Liver (tissue), 9 donors: ENCODE measurements around the gene PARP9. TPM values are rescaled to one million over a fixed set of nuclear protein-coding genes. Genes with fewer than 3 reads are reported as not detected.

Experiments used
- DNase-seq: peaks from one replicate; pipeline ENCODE4 v3.0.0-alpha.2; 2017; ENCODE audit warnings: low spot score
- H3K27ac ChIP-seq, 2 donors: one replicate each; pipeline ENCODE4 v1.7.0; 2013; ENCODE audit warnings: inconsistent platforms in 2 of 2, low read length in 2 of 2, control low read depth in 1 of 2, low read depth in 1 of 2, mild to moderate bottlenecking in 1 of 2
- H3K27me3 ChIP-seq, 4 donors: one replicate each; pipeline versions ENCODE4 v1.6.1 to v1.7.0; 2013; ENCODE audit warnings: low read length in 3 of 4, inconsistent platforms in 1 of 4, mild to moderate bottlenecking in 1 of 4, moderate library complexity in 1 of 4; ENCODE audit not compliant: control insufficient read depth in 4 of 4, insufficient read depth in 4 of 4
- H3K36me3 ChIP-seq, 4 donors: one replicate each; pipeline versions ENCODE4 v1.6.1 to v1.7.0; 2013; ENCODE audit warnings: low read length in 3 of 4, mild to moderate bottlenecking in 3 of 4, low read depth in 1 of 4, moderate library complexity in 1 of 4; ENCODE audit not compliant: control insufficient read depth in 4 of 4, insufficient read depth in 3 of 4
- H3K4me1 ChIP-seq, 4 donors: one replicate each; pipeline versions ENCODE4 v1.6.1 to v1.7.0; 2013; ENCODE audit warnings: low read length in 3 of 4, mild to moderate bottlenecking in 3 of 4, moderate library complexity in 1 of 4; ENCODE audit not compliant: control insufficient read depth in 4 of 4, insufficient read depth in 4 of 4
- H3K4me3 ChIP-seq, 3 donors: one replicate each; pipeline versions ENCODE4 v1.6.1 to v1.7.0; 2013; ENCODE audit warnings: low read length in 3 of 3, control low read depth in 1 of 3, low read depth in 1 of 3, mild to moderate bottlenecking in 1 of 3
- H3K9ac ChIP-seq, 2 donors: one replicate each; pipeline ENCODE4 v1.7.0; 2013; ENCODE audit warnings: low read length in 2 of 2, mild to moderate bottlenecking in 2 of 2, moderate library complexity in 2 of 2, control low read depth in 1 of 2, low read depth in 1 of 2
- H3K9me3 ChIP-seq, 4 donors: one replicate each; pipeline versions ENCODE4 v1.6.1 to v1.7.0; 2013; ENCODE audit warnings: low read length in 3 of 4; ENCODE audit not compliant: control insufficient read depth in 4 of 4
- ATF3 ChIP-seq: IDR thresholded peaks from 2 replicates; pipeline ENCODE4 v1.6.1; 2016; ENCODE audit warnings: antibody characterized with exemption
- CTCF ChIP-seq: fragments of 150-350 bp; IDR thresholded peaks from 2 replicates; pipeline ENCODE4 v1.5.1; 2017; ENCODE audit warnings: improper control_type of control experiment, low read depth, low read length; ENCODE audit not compliant: missing input control
- EGR1 ChIP-seq, 2 donors: IDR thresholded peaks; 2 replicates each; pipeline ENCODE4 v1.6.1; 2016 to 2018; ENCODE audit warnings: antibody characterized with exemption in 2 of 2, low read depth in 2 of 2
- FOXA2 ChIP-seq: IDR thresholded peaks from 2 replicates; pipeline ENCODE4 v1.6.1; 2016; ENCODE audit warnings: antibody characterized with exemption
- GABPA ChIP-seq, 2 donors: IDR thresholded peaks in 1 of 2; conservative IDR thresholded peaks in 1 of 2; 2 replicates each; pipeline ENCODE4 v1.6.1; 2016; ENCODE audit warnings: antibody characterized with exemption in 2 of 2, mild to moderate bottlenecking in 1 of 2, moderate library complexity in 1 of 2
- HNF4A ChIP-seq, 2 donors: conservative IDR thresholded peaks; 2 replicates each; pipeline ENCODE4 v1.6.1; 2016; ENCODE audit warnings: antibody characterized with exemption in 2 of 2, mild to moderate bottlenecking in 2 of 2
- HNF4G ChIP-seq: IDR thresholded peaks from 2 replicates; pipeline ENCODE4 v1.6.1; 2016; ENCODE audit warnings: antibody characterized with exemption
- JUND ChIP-seq, 2 donors: IDR thresholded peaks; 2 replicates each; pipeline ENCODE4 v1.6.1; 2016; ENCODE audit warnings: antibody characterized with exemption in 2 of 2
- MAX ChIP-seq: IDR thresholded peaks from 2 replicates; pipeline ENCODE4 v1.6.1; 2016; ENCODE audit warnings: antibody characterized with exemption
- NR2F2 ChIP-seq: IDR thresholded peaks from 2 replicates; pipeline ENCODE4 v1.6.1; 2016; ENCODE audit warnings: antibody characterized with exemption
- REST ChIP-seq: IDR thresholded peaks from 2 replicates; pipeline ENCODE4 v1.6.1; 2016; ENCODE audit warnings: antibody characterized with exemption, mild to moderate bottlenecking
- RXRA ChIP-seq, 2 donors: IDR thresholded peaks; 2 replicates each; pipeline ENCODE4 v1.6.1; 2017 to 2018; ENCODE audit warnings: antibody characterized with exemption in 2 of 2, mild to moderate bottlenecking in 1 of 2
- SP1 ChIP-seq: IDR thresholded peaks from 2 replicates; pipeline ENCODE4 v1.6.1; 2018; ENCODE audit warnings: antibody characterized with exemption, mild to moderate bottlenecking
- TAF1 ChIP-seq: conservative IDR thresholded peaks from 2 replicates; pipeline ENCODE4 v1.6.1; 2016; ENCODE audit warnings: antibody characterized with exemption, mild to moderate bottlenecking
- YY1 ChIP-seq: IDR thresholded peaks from 2 replicates; pipeline ENCODE4 v1.6.1; 2016; ENCODE audit warnings: antibody characterized with exemption, mild to moderate bottlenecking
- WGBS: extraction: QIAGEN DNeasy Blood & Tissue Kit; methylation state at CpG from one replicate; pipeline ENCODE4 v1.1.7; 2013; 5-methylcytosine and 5-hydroxymethylcytosine counted together
- polyA plus RNA-seq, 2 donors: library from polyadenylated mRNA; stranded (reverse) in 1 of 2; unstranded in 1 of 2; fragments of 200-250 nt in 1 of 2; fragments of >200 nt in 1 of 2; fragmentation: Nextera tagmentation in 1 of 2; extraction: Ambion mirVana in 1 of 2; gene quantifications; one replicate each; pipeline versions ENCODE4 v1.2.1 to v1.2.3, GENCODE V29; 2013 to 2015
- total RNA-seq, 2 donors: library from RNA; depleted of rRNA; stranded (reverse); fragments of >200 nt; gene quantifications; one replicate each; pipeline ENCODE4 v1.2.3, GENCODE V29; 2014
- donor health status: healthy.
- donor health status: healthy.
- donor health status: healthy.
- donor health status: healthy.
- donor health status: healthy.

PARP9 gene
- total and polyA plus RNA-seq, 4 donors: 34.8 to 74.0 (median 48.9) TPM

GRCh38 chr3:122586773-122587485 is 22.8 kb upstream of the PARP9 start:
- peaks cover 0 to 2% (median 0%) of the 10 kb centered on the region in 4 donors for H3K4me1 ChIP-seq
- TF ChIP-seq JUND (IDR thresholded peaks at IDR 0.05): no peak
- no peak for TF ChIP-seq HNF4G
- TF ChIP-seq REST: no peak
- no peak for TF ChIP-seq NR2F2
- TF ChIP-seq GABPA (IDR thresholded peaks at IDR 0.05 in 1 of 2, conservative IDR thresholded peaks at IDR 0.05 in 1 of 2): no peak
- TF ChIP-seq TAF1: no peak
- TF ChIP-seq MAX: no peak
- no peak for TF ChIP-seq HNF4A (conservative IDR thresholded peaks at IDR 0.05)
- TF ChIP-seq FOXA2: no peak
- no peak for TF ChIP-seq ATF3
- no peak for TF ChIP-seq CTCF
- TF ChIP-seq EGR1 (IDR thresholded peaks at IDR 0.05; ENCODE audit: low read depth in 2 of 2): no peak
- no peak for TF ChIP-seq YY1
- TF ChIP-seq RXRA (IDR thresholded peaks at IDR 0.05): no peak
- TF ChIP-seq SP1: no peak
- no peak for DNase-seq
- no peak overlapping the region for H3K27ac ChIP-seq
- no peak overlapping the region for H3K4me3 ChIP-seq
- H3K27me3 ChIP-seq: no peaks in the 10 kb centered on the region
- peaks cover 0 to 5% (median 5%) of the 10 kb centered on the region in 4 donors for H3K9me3 ChIP-seq
- no peaks in the 10 kb centered on the region for H3K36me3 ChIP-seq
- no peak overlapping the region for H3K9ac ChIP-seq

- Histone ChIP-seq H3K27ac (no peak overlapping the region), H3K27me3 (no peaks in the 10 kb centered on the region), H3K4me3 (no peak overlapping the region), H3K4me1 (peaks cover 0 to 2% (median 0%) of the 10 kb centered on the region in 4 donors), H3K9me3 (peaks cover 0 to 8% (median 6%) of the 10 kb centered on the region in 4 donors), H3K36me3 (peaks cover 0 to 2% (median 0%) of the 10 kb centered on the region in 4 donors), H3K9ac (no peak overlapping the region)
- no peak for DNase-seq
- WGBS: 65% methylated on average over 1 of the region's 1 CpG
- no peak for TF ChIP-seq HNF4G
- TF ChIP-seq GABPA (IDR thresholded peaks at IDR 0.05 in 1 of 2, conservative IDR thresholded peaks at IDR 0.05 in 1 of 2): no peak
- no peak for TF ChIP-seq RXRA (IDR thresholded peaks at IDR 0.05)
- no peak for TF ChIP-seq HNF4A (conservative IDR thresholded peaks at IDR 0.05)
These were observed 22.0 kb upstream of the PARP9 start for GRCh38 chr3:122586098-122586497.
